ENCODE measurements around the gene TECR.

The TECR gene

DNA sequence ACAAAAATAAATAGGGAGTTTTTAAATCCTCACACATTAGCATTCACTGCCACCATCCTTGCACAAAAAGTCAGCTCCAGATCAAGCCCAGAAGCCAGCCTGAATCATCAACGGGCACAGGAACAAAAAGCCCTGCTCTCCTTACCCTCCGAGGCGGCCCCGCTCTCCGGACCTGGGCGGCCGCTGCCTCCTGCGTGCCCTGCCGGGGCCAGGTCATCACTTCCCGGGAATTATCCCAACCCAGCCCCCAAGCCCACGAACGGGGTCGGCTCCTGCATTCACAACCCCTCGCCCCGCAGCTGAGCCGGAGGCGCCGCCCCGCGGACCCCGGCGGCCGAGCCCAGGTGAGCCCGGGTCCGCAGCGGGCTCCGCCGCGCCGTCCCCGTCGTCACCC, 12.0 kb upstream of the TECR start:
- DNase-seq (ENCODE audit: low spot score), result no peak
- Histone ChIP-seq H3K4me3 (peak overlapping the region; percentile 87), H3K27ac (peak overlapping the region; percentile 98 to 100)
- TF ChIP-seq, protein P1, sequence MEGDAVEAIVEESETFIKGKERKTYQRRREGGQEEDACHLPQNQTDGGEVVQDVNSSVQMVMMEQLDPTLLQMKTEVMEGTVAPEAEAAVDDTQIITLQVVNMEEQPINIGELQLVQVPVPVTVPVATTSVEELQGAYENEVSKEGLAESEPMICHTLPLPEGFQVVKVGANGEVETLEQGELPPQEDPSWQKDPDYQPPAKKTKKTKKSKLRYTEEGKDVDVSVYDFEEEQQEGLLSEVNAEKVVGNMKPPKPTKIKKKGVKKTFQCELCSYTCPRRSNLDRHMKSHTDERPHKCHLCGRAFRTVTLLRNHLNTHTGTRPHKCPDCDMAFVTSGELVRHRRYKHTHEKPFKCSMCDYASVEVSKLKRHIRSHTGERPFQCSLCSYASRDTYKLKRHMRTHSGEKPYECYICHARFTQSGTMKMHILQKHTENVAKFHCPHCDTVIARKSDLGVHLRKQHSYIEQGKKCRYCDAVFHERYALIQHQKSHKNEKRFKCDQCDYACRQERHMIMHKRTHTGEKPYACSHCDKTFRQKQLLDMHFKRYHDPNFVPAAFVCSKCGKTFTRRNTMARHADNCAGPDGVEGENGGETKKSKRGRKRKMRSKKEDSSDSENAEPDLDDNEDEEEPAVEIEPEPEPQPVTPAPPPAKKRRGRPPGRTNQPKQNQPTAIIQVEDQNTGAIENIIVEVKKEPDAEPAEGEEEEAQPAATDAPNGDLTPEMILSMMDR (IDR thresholded peaks at IDR 0.05), result no peak

GRCh38 chr19:14517840-14518505, 11.4 kb upstream of the TECR start, which contains the start of gene DNAJB1:
Gene DNAJB1 (minus strand): TSS chr19:14518397. CDS start chr19:14518349, 48 bp downstream.
- Histone ChIP-seq H3K4me3 (peak within 1 kb of the TSS; percentile 87), H3K27ac (peak within 1 kb of the TSS; percentile 98 to 100)
- peak; percentile 90 for DNase-seq (ENCODE audit: low spot score)
- TF ChIP-seq, protein P1 (IDR thresholded peaks at IDR 0.05), result no peak

DNA sequence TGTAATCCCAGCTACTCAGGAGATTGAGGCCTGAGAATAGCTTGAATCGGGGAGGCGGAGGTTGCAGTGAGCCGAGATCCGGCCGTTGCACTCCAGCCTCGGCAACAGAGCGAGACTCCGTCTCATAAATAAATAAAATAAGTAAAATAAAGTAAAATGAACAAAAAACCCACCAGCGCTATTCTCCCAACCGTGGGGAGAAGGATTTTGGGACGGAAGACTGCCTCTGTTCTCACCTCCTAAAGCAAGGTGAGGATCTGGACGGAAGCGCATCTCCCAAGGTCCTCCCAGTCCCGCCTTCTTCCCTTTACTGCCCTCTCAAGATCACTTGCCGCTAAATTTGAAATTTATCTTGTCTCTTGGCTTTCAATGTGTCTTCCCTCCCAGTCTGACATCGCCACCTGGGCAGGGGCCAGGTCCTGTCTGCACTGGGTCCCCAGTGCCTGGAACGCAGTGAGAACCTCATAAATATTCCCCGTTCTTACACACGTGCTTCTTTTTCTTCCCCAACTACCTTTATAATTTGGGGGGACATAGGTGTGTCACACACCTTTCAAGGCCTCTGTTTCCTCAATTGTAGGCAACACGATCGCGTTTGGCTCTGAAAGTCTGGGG, 10.0 kb upstream of the TECR start:
- Histone ChIP-seq H3K4me3 (peak overlapping the region; percentile 87), H3K27ac (peak overlapping the region; percentile 98 to 100)
- TF ChIP-seq, protein P1 (IDR thresholded peaks at IDR 0.05), result no peak
- DNase-seq (ENCODE audit: low spot score), result no peak

DNA sequence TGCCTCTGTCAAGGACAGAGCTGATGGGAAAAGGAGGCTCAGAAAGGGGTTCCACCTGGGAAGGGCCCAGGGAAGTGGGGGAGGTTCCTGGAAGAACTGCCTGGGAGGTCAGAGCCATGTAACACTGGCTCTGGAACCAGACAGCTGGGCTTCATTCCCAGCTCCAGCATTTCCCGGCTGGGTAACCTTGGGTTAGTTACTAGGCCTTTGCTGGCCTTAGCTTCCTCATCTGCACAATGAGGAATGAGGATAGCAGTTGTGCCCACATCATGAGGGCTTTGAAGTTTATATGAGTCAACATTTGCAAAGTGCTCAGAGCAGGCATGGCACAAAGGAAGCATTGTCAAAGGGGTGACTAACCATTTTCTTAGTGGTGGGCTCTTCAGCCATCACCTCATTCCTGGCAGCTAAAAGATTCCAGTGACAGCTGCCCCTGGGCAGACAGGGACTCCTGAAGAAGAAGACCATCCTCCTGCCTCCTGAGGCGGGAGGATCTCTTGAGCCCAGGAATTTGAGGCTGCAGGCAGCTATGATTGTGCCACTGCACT, 9.5 kb upstream of the TECR start:
- no peak for DNase-seq (ENCODE audit: low spot score)
- Histone ChIP-seq H3K27ac (peak overlapping the region in 1 of 2 donors; percentile 26), H3K4me3 (no peak overlapping the region)
- TF ChIP-seq, protein P1 (IDR thresholded peaks at IDR 0.05), result no peak

DNA sequence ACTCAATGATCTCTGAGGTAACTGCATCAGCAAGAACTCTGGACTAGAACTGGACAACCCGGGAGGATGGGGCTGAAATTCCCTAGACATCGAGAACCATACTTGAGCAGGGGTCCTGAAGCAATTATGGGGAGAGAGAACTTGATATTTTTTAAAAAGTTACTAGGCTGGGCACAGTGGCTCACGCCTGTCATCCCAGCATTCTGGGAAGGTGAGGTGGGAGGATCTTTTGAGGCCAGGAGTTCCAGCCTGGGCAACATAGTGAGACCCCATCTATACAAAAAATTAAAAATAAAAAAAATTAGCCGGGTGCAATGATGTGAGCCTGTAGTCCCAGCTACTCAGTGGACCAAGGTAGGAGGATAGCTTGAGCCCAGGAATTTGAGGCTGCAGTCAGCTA, 8.9 kb upstream of the TECR start:
- no peak overlapping the region for H3K4me3 ChIP-seq
- DNase-seq (ENCODE audit: low spot score), result no peak
- no peak overlapping the region for H3K27ac ChIP-seq
- TF ChIP-seq, protein P1 (IDR thresholded peaks at IDR 0.05), result no peak

GRCh38 chr19:14525729-14526128, 3.7 kb upstream of the TECR start:
- H3K27ac ChIP-seq, result no peak overlapping the region
- TF ChIP-seq, protein P1 (IDR thresholded peaks at IDR 0.05), result no peak
- no peak overlapping the region for H3K4me3 ChIP-seq
- no peak for DNase-seq (ENCODE audit: low spot score)

Data from coronary artery (tissue), 2 donors.